ENCODE results near the gene TRIM17.

Gene TRIM17

DNA sequence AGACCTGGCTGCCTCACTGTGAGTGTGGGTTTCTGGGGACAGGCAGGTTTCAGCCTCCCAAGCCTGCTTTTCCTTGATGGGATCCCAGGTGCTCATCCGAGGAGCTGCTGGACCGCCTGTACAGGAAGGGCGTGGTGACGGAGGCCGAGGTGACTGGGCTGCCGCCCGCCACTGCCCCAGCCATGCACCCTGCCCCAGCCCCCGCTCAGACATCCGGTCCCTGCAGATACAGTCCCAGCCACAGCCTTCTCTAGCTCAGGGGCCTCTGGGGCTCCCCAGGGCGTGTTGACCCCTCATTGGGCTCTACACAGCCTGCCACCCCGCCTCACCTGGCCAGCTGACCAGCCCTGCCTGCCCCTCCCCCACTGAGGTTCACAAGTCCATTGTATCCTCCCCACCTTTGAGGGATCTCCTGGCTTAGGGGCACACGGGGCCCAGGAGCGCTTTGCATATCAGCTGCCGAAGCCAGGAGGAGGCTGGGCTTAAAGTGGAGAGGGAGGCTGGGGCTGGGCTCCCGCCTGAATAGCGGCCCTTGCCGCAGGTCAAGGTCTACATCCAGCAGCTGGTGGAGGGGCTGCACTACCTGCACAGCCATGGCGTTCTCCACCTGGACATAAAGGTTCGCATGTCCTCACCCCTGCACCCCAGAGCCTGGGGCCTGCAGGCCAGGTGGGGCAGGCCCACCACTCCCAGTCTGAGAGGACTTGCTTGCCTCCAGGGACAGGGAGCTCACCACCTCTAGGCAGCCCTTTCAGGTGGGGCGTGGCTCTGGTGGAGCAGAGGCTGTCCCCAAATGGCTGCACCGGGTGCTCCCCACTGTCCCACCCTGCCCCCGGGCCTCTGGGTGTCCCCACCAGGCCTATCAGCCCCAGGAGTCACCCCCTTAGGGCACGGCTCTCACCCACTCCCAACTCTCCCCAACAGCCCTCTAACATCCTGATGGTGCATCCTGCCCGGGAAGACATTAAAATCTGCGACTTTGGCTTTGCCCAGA, 48.6 kb downstream of the TRIM17 start:
- no peak for DNase-seq (ENCODE audit: low read depth in 2 of 2)

DNA sequence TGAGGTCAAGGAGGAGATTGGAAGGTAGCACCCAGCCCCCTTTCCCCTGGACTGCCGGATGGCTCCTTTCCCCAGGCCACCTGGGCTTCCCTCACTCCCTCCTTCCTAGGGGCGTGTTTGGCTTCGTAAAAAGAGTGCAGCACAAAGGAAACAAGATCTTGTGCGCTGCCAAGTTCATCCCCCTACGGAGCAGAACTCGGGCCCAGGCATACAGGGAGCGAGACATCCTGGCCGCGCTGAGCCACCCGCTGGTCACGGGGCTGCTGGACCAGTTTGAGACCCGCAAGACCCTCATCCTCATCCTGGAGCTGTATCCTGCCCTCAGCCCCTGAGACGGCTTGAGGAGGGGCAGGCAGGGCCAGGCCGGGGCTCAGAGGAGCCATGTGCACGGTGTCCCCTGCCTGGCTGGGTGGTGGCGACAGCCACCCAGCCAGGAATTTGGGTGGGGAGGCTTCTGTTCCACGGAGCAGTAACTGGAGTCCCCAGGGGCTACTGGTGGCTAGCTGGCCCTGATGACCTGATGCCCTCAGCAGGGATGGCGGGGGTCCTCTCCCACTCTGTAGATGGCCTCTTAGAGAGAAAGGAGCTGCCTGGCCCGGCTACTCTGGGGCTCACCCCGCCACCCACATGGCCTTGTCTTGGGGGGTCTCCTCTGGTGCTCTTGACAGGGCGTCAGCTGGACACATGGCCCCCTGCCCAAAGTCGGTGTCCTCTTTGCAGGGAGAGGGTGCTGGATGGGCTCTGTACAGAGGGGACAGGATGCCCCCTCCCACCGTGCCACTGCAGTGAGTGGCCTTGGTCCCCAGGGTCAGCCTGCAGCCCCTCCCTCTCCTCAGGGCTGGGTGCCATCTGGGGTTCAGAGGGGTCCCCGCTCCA, 49.6 kb downstream of the TRIM17 start:
- DNase-seq (ENCODE audit: low read depth in 2 of 2), result no peak

DNA sequence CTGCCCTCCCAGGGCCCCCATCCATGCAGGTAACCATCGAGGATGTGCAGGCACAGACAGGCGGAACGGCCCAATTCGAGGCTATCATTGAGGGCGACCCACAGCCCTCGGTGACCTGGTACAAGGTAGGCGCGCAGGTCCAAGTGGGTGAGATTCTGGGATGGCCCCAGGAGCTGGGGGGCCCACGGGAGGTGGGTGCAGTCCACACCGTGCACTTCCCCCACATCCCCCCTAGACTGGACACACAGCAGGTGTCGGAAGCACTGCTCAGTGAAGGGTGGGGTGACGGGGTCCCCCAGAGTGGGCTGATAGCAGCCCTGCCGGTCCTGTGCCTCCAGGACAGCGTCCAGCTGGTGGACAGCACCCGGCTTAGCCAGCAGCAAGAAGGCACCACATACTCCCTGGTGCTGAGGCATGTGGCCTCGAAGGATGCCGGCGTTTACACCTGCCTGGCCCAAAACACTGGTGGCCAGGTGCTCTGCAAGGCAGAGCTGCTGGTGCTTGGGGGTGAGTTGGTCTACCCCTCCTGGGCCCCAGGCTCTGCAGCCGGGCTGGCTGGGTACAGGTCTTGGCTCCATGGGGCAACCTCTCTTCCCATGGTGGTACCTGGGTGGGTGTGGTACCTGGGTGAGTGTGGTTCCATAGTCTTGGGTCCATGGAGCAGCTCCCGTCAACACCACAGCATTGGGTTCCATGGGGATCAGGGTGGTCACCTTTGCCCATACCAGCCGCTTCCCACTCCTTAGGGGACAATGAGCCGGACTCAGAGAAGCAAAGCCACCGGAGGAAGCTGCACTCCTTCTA, 50.4 kb downstream of the TRIM17 start:
- DNase-seq (ENCODE audit: low read depth in 2 of 2), result no peak

DNA sequence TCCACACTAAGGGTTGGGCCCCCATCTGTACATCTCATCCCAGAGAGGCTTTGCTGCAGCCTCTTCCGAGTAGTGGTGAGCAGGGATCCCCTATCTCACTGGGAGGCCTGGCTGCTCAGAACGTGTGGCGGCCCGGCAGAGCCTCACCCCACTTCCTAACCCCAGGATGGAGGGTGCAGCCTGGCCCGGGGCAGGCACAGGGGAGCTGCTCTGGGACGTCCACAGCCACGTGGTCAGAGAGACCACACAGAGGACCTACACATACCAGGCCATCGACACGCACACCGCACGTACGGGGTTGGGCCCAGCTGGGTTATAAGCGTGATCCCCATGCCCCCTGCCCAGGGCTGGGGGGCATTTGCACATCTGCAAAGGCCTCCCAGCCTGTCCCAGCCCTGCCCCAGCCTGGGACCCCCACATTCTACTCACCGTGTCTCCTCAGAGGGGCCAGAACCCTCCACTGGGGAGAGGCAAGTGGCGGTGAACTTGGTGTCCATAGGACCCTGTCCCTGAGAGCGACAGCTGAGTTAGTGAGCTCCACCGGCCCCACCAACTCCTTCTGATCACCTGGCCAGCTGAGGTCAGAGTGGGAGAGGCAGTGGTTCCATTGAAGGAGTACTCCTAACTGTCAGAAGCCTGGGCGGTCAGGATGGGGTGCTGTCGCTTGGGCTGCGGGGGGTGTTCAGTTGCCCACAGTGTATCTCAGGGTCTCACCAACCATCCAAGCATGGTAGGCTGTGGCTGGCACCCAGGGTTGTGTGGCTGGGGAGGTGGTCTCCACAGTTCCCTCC, 51.2 kb downstream of the TRIM17 start:
- no peak for DNase-seq (ENCODE audit: low read depth in 2 of 2)

DNA sequence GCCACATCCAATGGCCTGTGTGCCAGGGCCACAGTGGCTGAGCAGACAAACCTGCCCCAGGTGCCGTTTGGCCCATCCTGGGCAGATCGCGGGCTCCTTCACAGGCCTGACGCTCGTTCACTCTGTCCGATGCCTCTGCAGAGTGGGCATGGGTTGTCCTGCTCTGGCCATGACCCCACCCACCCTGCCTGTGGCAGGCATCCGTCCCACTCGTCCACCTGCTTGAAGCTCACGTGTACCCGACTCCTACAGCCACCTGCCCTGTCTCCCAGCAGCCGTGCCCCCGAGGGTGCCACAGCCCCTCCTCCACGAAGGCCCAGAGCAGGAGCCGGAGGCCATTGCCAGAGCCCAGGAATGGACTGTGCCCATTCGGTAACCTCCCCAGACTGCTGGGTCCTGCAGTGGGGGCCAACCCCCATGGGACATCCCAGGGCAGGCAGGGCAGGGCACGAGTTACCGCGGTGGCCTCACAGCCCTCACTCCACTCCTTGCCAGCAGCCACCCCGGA, 51.9 kb downstream of the TRIM17 start:
- DNase-seq (ENCODE audit: low read depth in 2 of 2), result no peak

DNA sequence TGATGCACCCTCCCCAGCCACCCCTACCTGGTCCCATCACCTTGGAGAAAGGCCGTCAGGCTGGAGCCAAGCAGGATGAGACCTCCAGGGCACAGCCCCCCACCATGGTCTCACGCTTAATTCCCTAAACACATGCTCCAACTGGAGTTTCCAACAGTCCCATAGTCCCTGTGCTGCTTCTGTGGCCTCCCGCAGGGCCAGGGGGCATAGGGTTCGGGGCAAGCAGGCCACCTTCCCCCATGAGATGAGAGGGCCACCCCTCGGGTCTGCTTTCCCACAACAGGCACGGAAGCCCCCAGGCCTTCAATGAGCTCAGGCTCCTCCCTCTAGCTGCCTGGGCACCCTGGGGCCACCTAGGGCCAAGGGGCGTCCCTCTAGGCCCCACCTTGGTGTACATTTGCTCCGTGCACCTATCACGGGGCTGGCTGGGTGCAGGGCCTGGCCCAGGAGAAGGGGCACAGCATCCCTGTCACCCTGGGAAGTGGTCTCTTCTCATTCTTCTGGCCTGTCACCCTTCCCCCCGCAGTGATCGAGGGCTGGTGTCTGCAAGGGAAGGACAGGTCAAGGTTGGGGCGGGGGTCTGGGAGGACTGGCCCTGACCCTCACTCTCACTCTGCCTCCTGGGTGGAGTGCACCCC, 52.5 kb downstream of the TRIM17 start:
- no peak for DNase-seq (ENCODE audit: low read depth in 2 of 2)

DNA sequence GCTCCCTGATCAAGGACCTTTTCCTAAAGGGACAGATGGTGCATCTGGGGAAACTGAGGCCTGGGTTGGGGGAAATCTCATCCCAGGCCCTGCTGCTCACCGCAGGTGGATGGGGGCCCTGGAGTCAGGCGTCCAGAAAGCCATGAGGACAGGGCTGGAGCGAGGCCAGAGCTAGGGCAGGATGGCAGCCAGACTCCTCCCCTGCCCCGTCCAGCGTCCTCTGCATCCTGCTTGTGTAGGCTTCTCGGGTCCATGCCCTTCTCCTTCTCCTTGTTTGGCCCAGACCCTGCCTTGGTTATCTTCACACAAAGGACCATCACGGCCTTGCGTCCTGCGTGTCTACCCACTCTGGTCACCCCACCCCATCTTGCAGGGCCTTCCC, 53.0 kb downstream of the TRIM17 start:
- no peak for DNase-seq (ENCODE audit: low read depth in 2 of 2)

DNA sequence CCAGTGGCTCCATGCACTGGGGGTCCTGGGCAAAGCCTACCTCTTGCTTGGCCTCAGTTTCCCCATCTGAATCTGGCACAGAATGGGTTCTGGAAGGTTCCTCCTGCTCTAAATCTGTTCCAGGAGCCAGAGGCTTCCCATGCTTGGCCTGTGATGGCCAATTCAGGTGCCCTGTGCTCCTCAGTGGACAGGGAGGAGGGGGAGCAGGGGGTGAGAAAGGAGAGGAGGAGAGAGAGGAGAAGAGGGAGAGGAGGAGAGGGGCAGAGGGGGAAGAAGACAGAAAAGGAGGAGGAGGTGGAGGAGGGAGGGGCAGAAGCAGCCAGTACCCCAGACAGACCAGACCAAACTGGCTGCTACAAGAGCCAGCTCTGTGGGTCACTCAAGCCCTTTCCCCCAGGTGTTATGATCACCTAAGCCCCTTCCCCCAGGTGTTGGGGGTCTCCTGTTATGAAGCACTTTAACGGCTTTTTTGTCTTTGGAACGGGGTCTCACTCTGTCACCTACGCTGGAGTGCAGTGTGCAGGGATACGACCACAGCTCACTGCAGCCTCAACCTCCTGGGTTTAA, 53.7 kb downstream of the TRIM17 start:
- DNase-seq (ENCODE audit: low read depth in 2 of 2), result no peak

DNA sequence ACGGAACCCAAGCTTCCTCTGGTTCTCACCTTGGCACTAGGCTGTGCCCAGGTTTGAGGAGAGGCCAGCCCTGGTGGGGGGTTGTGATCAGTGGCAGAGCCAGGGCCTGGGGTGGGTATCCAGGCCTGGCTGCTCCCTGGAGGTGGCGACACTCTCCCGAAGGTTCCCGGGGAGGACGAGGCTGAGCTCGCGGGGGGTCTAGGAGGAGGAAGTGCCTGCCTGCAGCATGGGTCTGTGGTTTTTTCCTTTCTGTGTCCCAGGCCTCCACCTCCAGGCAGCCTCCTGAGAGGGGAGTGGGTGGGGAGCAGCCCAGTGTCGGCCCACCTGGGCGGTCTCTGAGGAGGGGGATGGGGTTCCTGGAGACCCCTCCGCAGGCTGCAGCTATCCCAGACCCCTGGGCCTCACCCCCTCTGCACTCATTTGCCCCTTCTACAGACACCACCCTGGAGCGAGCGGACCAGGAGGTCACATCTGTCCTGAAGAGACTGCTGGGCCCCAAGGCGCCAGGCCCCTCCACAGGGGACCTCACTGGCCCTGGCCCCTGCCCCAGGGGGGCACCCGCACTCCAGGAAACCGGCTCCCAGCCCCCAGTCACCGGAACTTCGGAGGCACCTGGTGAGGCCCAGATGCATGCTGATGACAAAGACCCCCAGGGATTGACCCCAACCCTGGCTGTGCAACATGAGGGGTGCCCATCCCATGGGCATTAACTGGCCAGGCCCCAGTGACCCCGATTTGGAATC, 54.3 kb downstream of the TRIM17 start:
- no peak for DNase-seq (ENCODE audit: low read depth in 2 of 2)

DNA sequence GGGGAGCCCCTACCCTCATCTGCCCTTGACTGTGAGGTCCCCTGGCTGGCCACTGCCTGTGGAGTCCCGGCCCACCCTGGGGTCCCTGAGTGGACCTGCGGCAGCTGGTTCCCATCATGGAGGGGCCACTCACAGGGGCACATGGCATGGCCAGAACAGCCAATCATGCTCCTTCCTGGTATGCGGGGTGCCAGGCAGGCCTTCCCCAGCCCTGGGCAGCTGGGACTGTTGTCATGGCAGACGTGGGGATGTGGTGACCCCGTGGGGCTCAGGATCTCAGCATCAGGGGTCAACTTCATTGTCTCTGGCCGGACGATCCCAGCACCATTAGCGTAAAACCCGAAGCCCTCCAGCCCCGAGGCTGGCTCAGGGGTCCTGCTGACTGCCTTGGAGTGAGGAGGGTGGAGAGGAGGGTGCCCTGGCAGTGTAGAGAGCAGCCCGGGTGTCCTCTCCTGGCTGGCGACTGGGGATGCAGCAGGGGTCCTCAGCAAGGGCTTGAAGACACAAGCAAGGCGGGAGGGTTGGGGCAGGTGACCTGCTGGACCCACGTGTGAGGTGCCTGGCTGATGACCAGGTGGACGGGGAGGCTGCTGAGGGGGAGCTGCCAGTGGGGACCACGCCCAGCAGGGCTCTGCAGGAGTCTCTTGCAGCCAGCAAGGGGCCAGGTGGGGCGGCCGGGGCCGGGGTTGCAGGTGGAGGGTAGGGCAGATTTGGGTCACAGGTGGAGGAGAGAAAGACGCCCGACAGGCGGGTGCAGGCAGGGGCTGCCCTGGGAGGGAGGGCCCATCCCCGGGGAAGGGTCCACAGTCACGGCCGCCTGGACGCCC, 55.1 kb downstream of the TRIM17 start:
- DNase-seq (ENCODE audit: low read depth in 2 of 2), result no peak

DNA sequence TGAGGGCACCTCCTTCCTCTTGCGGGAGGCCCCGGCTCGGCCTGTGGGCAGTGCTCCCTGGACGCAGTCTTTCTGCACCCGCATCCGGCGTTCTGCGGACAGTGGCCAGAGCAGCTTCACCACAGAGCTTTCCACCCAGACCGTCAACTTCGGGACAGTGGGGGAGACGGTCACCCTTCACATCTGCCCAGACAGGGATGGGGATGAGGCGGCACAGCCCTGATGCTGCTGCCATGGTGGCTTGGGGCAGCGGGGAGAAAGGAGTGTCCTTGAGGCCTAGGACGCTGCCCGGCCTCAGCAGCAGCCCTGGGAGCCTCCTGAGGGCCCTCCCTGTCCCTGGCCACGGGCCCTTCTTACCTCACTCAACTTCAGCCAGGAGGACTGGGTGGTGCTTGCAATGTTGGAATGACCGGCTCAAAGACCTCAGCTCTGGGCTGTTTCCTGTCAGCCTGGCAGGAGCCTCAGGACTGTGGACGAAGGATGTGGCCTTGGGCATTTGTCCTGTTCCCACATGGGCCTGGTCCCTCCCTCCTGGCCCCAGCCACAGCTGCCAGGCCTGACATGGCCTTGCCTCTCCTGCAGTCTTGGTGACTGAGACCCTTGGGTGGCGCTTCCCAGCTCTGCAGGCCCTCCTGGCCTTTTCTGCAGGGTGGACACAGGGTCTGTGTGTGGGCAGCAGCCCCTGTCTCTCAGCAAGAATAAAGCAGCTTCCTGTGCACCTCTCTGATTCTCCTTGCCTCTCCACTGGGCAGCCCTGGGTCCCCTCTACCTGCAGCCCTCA, 55.9 kb downstream of the TRIM17 start:
- no peak for DNase-seq (ENCODE audit: low read depth in 2 of 2)

DNA sequence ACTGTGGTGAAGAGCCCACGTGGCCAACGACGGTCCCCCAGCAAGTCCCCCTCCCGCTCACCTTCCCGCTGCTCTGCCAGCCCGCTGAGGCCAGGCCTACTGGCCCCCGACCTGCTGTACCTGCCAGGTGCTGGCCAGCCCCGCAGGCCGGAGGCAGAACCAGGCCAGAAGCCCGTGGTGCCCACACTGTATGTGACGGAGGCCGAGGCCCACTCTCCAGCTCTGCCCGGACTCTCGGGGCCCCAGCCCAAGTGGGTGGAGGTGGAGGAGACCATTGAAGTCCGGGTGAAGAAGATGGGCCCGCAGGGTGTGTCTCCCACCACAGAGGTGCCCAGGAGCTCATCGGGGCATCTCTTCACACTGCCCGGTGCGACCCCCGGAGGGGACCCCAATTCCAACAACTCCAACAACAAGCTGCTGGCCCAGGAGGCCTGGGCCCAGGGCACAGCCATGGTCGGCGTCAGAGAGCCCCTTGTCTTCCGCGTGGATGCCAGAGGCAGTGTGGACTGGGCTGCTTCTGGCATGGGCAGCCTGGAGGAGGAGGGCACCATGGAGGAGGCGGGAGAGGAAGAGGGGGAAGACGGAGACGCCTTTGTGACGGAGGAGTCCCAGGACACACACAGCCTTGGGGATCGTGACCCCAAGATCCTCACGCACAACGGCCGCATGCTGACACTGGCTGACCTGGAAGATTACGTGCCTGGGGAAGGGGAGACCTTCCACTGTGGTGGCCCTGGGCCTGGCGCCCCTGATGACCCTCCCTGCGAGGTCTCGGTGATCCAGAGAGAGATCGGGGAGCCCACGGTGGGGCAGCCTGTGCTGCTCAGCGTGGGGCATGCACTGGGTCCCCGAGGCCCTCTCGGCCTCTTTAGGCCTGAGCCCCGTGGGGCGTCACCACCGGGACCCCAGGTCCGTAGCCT, 56.8 kb downstream of the TRIM17 start:
- no peak for DNase-seq (ENCODE audit: low read depth in 2 of 2)

DNA sequence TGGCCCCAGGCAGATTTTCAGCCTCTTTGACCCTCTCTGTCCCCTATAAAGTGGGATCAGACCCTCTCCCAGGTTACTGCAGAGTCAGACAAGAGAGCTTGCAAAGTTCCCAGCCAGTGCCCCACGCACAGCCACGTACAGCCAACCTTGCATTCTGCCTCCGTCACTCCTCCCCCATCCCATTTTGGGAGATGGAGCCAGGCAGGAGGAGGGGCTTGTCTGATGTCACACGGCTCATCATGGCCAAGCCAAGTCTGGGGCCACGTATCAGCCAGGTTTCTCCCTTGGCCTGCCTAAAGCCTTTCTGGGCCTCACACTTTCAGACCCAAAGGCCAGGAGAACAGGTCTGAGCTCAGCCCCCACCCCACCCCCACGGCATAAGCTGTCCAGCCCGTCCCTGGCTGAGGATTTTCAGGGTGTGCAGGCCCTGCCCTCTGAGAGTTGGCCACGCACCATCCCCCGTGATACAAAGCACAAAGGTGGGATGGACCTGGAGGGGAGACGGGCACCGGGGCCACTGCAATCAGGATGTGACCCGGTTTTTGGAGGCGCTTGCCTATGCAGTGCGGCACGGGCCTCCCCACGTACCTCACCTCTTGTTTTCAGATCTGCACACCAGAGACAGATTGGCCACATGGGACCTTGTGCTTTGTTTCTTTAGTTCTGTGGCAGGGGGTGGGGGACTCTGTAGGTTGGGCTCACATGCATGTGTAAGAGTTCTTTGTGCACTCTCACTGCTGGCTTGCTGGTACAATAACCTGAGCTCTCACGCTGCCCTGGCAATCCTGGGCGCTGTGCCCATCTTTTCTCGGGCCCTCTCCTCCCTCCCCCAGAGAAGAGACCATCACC, 57.7 kb downstream of the TRIM17 start:
- no peak for DNase-seq (ENCODE audit: low read depth in 2 of 2)

DNA sequence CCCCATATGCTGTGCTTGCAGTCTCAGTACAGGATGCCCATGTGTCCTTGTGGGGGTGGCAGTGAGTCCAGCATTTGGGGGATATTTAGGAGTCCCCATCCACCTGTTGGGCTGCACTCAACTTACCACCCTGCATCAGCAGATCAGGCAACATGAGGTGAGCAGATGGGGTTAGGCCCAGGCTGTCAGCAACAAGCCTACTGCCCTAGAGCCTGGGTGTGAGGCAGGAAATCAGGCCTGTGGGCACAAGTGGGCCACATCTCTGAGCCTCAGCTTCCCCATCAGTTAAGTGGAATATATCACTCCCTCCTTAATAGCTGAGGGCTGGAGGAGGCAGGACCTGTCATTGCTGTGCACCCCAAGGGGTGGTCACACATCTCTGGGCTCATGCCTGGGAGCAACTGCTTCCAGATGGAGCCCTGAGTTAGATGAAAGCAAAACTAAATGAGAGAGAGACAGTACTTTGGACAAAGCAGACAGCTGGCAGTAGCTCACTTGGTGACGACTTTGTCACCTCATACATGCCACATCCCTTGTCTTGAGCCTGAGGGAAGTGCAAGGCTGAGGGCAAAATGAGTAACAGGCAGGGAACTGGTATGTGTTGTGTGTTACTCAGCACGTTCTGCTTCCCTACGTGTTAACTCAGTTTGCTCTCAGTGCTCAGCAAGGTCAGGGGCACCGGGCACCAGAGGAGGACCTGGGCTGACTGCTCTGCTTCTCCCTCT, 58.5 kb downstream of the TRIM17 start:
- no peak for DNase-seq (ENCODE audit: low read depth in 2 of 2)
